H1 (cell line): ENCODE results near the gene ADAD2. TPM values are rescaled to one million over a fixed set of nuclear protein-coding genes. Genes with fewer than 3 reads are reported as not detected.

Source experiments
- CHD7 ChIP-seq: fragments of 300-600 bp; sonication (generic); IDR thresholded peaks from 2 replicates; pipeline ENCODE4 v1.7.1; 2012; ENCODE audit warnings: low read length, moderate library complexity, mild to moderate bottlenecking, inconsistent platforms; ENCODE audit not compliant: insufficient replicate concordance
- KDM1A ChIP-seq: fragments of 200-600, 300-600 bp; sonication (generic); IDR thresholded peaks from 2 replicates; pipeline ENCODE4 v1.7.1; 2016; ENCODE audit warnings: mild to moderate bottlenecking, low read length, borderline replicate concordance
- SAP30 ChIP-seq: fragments of 300-600 bp; sonication (generic); IDR thresholded peaks from 2 replicates; pipeline ENCODE4 v1.7.1; 2012; ENCODE audit warnings: low read length, moderate library complexity, mild to moderate bottlenecking, inconsistent platforms; ENCODE audit not compliant: insufficient read depth, insufficient replicate concordance
- SRF ChIP-seq: IDR thresholded peaks from 2 replicates; pipeline ENCODE4 v1.6.1; 2011; ENCODE audit warnings: mild to moderate bottlenecking, low read depth, low read length, moderate library complexity
- TCF12 ChIP-seq: IDR thresholded peaks from 2 replicates; pipeline ENCODE4 v1.6.1; 2011; ENCODE audit warnings: low read depth, mild to moderate bottlenecking, low read length
- polyA plus RNA-seq, 7 experiments: library from polyadenylated mRNA; depleted of rRNA in 3 of 7; stranded (reverse) in 5 of 7; unstranded in 2 of 7; fragments of >200 nt in 5 of 7; fragments of 200-250 nt in 2 of 7; gene quantifications; 1 replicate in 5 of 7; 2 replicates in 1 of 7; 4 replicates in 1 of 7; pipeline versions ENCODE4 v1.2.1 to v1.2.3, GENCODE V29; 2011 to 2013; ENCODE audit warnings: missing spikeins in 2 of 7, mixed read lengths in 2 of 7
- total RNA-seq: library from RNA; stranded (reverse); fragmentation: NEBNext Ultra II Directional; extraction: Animal tissue kit (Norgen Biotek cat#: 25700); gene quantifications from 2 replicates; pipeline ENCODE4 v1.2.1, GENCODE V29; 2021

Gene ADAD2
- total and polyA plus RNA-seq, 2 of the 8 experiments (the other 6 are each of a cell fraction or from before 2014, with no cell fraction given): 1.2 to 1.3 TPM

- TF ChIP-seq KDM1A (no peak), CHD7 (no peak), SAP30 (no peak), SRF (no peak), TCF12 (no peak)
Observed at GRCh38 chr16:84181144-84181915, 9.6 kb upstream of the ADAD2 start (continued).
